GM12878 (cell line): ENCODE results near the gene TRIM68. TPM values are rescaled to one million over a fixed set of nuclear protein-coding genes. Genes with fewer than 3 reads are reported as not detected.

Experiments
- ATAC-seq: fragments of 200-7000 bp; cut with Tn5 transposase; 3 replicates; pipeline ENCODE4 v1.9.1; 2020; ENCODE audit warnings: mild to moderate bottlenecking, moderate library complexity
- BruUV-seq: library from RNA; stranded (reverse); fragments of 400-500 nt; replicated peaks from 2 replicates; lab custom pipeline; 2021; lab: Mats Ljungman, UMichigan
- CTCF ChIA-PET: fragments of 300-600 bp; sonication (Branson Sonifier 250); formaldehyde crosslinking; extraction: SDS; loops from one replicate; lab custom pipeline; 2021; ENCODE audit warnings: inconsistent platforms; lab: Yijun Ruan, JAX
- POLR2A ChIA-PET: fragments of 350-600 bp; formaldehyde crosslinking; extraction: SDS; loops from one replicate; lab custom pipeline; 2021; ENCODE audit warnings: inconsistent platforms; lab: Charles Lee
- RAD21 ChIA-PET: fragments of 300-600 bp; sonication (Branson Sonifier 250); formaldehyde crosslinking; loops from one replicate; lab custom pipeline; 2023; ENCODE audit warnings: antibody characterized with exemption; ENCODE audit not compliant: unreplicated experiment; lab: Charles Lee
- SMC1A ChIA-PET: fragments of 300-600 bp; sonication (Branson Sonifier 250); formaldehyde crosslinking; loops from one replicate; lab custom pipeline; 2023; ENCODE audit not compliant: unreplicated experiment, uncharacterized antibody; lab: Charles Lee
- DNase-seq: peaks from one replicate; pipeline ENCODE4 v3.0.0-alpha.2; 2011; ENCODE audit warnings: low read depth, low spot score
- FAIRE-seq: peaks from 3 replicates; lab custom pipeline; 2011; peaks lifted over from hg19 to GRCh38; lab: Jason Lieb, UNC
- H2AFZ ChIP-seq: 2 replicates; pipeline ENCODE4 v1.6.0; 2011; ENCODE audit warnings: low read depth, low read length, control low read depth; ENCODE audit not compliant: control insufficient read depth
- H3K27ac ChIP-seq: 2 replicates; pipeline ENCODE4 v1.5.1; 2011; ENCODE audit warnings: control low read depth; ENCODE audit not compliant: control insufficient read depth, insufficient read depth
- H3K27me3 ChIP-seq, 2 experiments: replicated peaks in 1 of 2; 2 replicates each; pipeline versions ENCODE4 v1.6.0 to v1.6.1; 2011; ENCODE audit warnings: low read length in 1 of 2; ENCODE audit not compliant: control insufficient read depth in 2 of 2, insufficient read depth in 2 of 2
- H3K36me3 ChIP-seq, 2 experiments: 2 replicates each; pipeline ENCODE4 v1.5.1; 2011; ENCODE audit warnings: low read length in 1 of 2; ENCODE audit not compliant: control insufficient read depth in 2 of 2, insufficient read depth in 2 of 2
- H3K4me1 ChIP-seq: 2 replicates; pipeline ENCODE4 v1.6.1; 2011; ENCODE audit warnings: mild to moderate bottlenecking, low read length, moderate library complexity, mixed read lengths; ENCODE audit not compliant: control insufficient read depth, insufficient read depth
- H3K4me2 ChIP-seq: 2 replicates; pipeline ENCODE4 v1.6.0; 2011; ENCODE audit warnings: control low read depth; ENCODE audit not compliant: control insufficient read depth, insufficient read depth
- H3K4me3 ChIP-seq: fragments of 200-600 bp; sonication (generic); 2 replicates; pipeline ENCODE4 v1.5.1; 2016
- H3K79me2 ChIP-seq: 2 replicates; pipeline ENCODE4 v1.6.0; 2011; ENCODE audit warnings: low read length; ENCODE audit not compliant: control insufficient read depth, insufficient read depth
- H3K9ac ChIP-seq: 2 replicates; pipeline ENCODE4 v1.8.0; 2011; ENCODE audit warnings: low read length, control low read depth, mixed read lengths; ENCODE audit not compliant: control insufficient read depth, insufficient read depth
- H3K9me3 ChIP-seq: replicated peaks from 3 replicates; pipeline ENCODE4 v1.5.1; 2011; ENCODE audit warnings: mild to moderate bottlenecking, low read length; ENCODE audit not compliant: control insufficient read depth, insufficient read depth
- H4K20me1 ChIP-seq: 2 replicates; pipeline ENCODE4 v1.6.0; 2011; ENCODE audit not compliant: control insufficient read depth, insufficient read depth
- ETV6 ChIP-seq, 2 experiments: fragments of 450-650 bp in 1 of 2; IDR thresholded peaks in 1 of 2; conservative IDR thresholded peaks in 1 of 2; 2 replicates each; pipeline ENCODE4 v1.6.1; 2014; ENCODE audit warnings: antibody characterized with exemption in 1 of 2, borderline replicate concordance in 1 of 2, low read depth in 1 of 2, mild to moderate bottlenecking in 1 of 2, moderate library complexity in 1 of 2
- FOS ChIP-seq: IDR thresholded peaks from 3 replicates; pipeline ENCODE4 v1.6.1; 2011; ENCODE audit warnings: borderline replicate concordance; ENCODE audit not compliant: insufficient read length; ENCODE audit errors: extremely low read depth
- HDGF ChIP-seq: fragments of 450-650 bp; IDR thresholded peaks from 2 replicates; pipeline ENCODE4 v1.6.1; 2016; ENCODE audit warnings: antibody characterized with exemption
- KAT2A ChIP-seq: conservative IDR thresholded peaks from 2 replicates; pipeline ENCODE4 v1.6.1; 2011; ENCODE audit warnings: low read depth, low read length; ENCODE audit not compliant: control insufficient read depth
- NFYB ChIP-seq: IDR thresholded peaks from 2 replicates; pipeline ENCODE4 v1.6.1; 2011; ENCODE audit warnings: low read depth, mild to moderate bottlenecking, low read length, improper control_type of control experiment, moderate library complexity; ENCODE audit not compliant: insufficient read depth
- PAX5 ChIP-seq: IDR thresholded peaks from 2 replicates; pipeline ENCODE4 v1.6.1; 2011; ENCODE audit warnings: low read depth, low read length, borderline replicate concordance
- SIN3A ChIP-seq: IDR thresholded peaks from 2 replicates; pipeline ENCODE4 v1.6.1; 2012; ENCODE audit warnings: low read depth, low read length, improper control_type of control experiment
- SMC3 ChIP-seq: IDR thresholded peaks from 2 replicates; pipeline ENCODE4 v1.6.1; 2011; ENCODE audit warnings: low read length, improper control_type of control experiment, borderline replicate concordance
- ZNF274 ChIP-seq: IDR thresholded peaks from one replicate; pipeline ENCODE4 v1.8.0; 2011; ENCODE audit not compliant: insufficient read length, insufficient read depth
- WGBS: methylation state at CpG from one replicate; pipeline ENCODE4 v1.1.6; 2016; ENCODE audit warnings: low lambda C conversion rate; ENCODE audit not compliant: insufficient replicate concordance, insufficient coverage; ENCODE audit errors: missing lambda C conversion rate; 5-methylcytosine and 5-hydroxymethylcytosine counted together
- in situ Hi-C: fragments of 300-500 bp; cut with MboI; formaldehyde crosslinking; loops from 9 replicates; pipeline ENCODE4 v1.14.3; 2018; ENCODE audit warnings: mixed read lengths
- intact Hi-C: fragments of 100-400 bp; cut with micrococcal nuclease; formaldehyde crosslinking; loops from one replicate; pipeline ENCODE4 v1.14.2; 2022; ENCODE audit not compliant: unreplicated experiment
- polyA plus RNA-seq, 11 experiments: library from polyadenylated mRNA; depleted of rRNA in 4 of 11; unstranded in 6 of 11; stranded (reverse) in 5 of 11; fragments of >200 nt; fragmentation: Nextera tagmentation in 4 of 11; fragmentation: Illumina TruSeq in 1 of 11; extraction: Ambion mirVana in 4 of 11; extraction: Trizol in 1 of 11; gene quantifications; 1 replicate in 1 of 11; 2 replicates in 10 of 11; pipeline versions ENCODE4 v1.2.1 to v1.2.3, GENCODE V29; 2011 to 2016; ENCODE audit warnings: inconsistent platforms in 2 of 11, missing spikeins in 2 of 11, low read depth in 1 of 11
- total RNA-seq, 4 experiments: library from RNA; depleted of rRNA in 3 of 4; stranded (reverse); fragments of >200 nt in 3 of 4; fragmentation: Illumina TruSeq in 1 of 4; extraction: Trizol in 1 of 4; gene quantifications; 2 replicates each; pipeline versions ENCODE4 v1.2.1 to v1.2.3, GENCODE V29; 2013 to 2021
- TF ChIP-seq, protein P1 (sequence below): fragments of 450-650 bp; IDR thresholded peaks from 2 replicates; pipeline ENCODE4 v1.6.1; 2017; ENCODE audit warnings: mild to moderate bottlenecking, low read depth, inconsistent platforms; ENCODE audit not compliant: poor library complexity, severe bottlenecking
- TF ChIP-seq, protein P2 (sequence below): fragments of 450-650 bp; IDR thresholded peaks from 2 replicates; pipeline ENCODE4 v1.6.1; 2017; ENCODE audit warnings: mild to moderate bottlenecking, moderate library complexity

TRIM68 gene
- total and polyA plus RNA-seq, 10 of the 15 experiments (the other 5 are each of a cell fraction or from before 2014, with no cell fraction given): 3.3 to 13.7 (median 8.3) TPM

DNA sequence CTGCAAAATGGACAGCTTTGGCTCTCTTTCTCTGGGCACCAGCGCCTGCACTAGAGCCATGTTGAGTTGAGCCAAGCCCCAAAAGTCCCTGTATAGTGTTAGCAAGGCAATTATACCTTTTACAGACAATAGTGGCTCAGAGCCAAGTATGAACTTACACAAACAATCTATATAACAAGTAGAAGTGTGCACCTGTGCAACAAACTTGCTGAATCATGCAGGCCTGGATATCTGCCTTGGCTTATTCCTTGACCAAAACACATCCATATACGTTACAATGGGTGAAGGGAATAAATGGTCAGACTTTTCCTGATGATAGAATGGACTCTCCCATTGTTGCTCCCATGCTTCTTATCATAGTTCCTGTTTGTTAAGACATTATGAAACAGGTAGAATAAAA is 30.3 kb downstream of the TRIM68 start:
- H3K4me3 ChIP-seq: no peak overlapping the region
- no peaks in the 10 kb centered on the region for H3K79me2 ChIP-seq
- no peak overlapping the region for H3K4me2 ChIP-seq
- intact Hi-C loops (no loop called here), in situ Hi-C loops (no loop called here)
- H3K27ac ChIP-seq: no peak overlapping the region
- RAD21 ChIA-PET: no interaction called here
- H3K36me3 ChIP-seq: no peaks in the 10 kb centered on the region
- no peaks in the 10 kb centered on the region for H3K9me3 ChIP-seq
- no peak for ATAC-seq
- no peaks in the 10 kb centered on the region for H3K4me1 ChIP-seq
- no peak for TF ChIP-seq NFYB
- TF ChIP-seq KAT2A: no peak
- TF ChIP-seq ZNF274: no peak
- TF ChIP-seq ETV6 (conservative IDR thresholded peaks at IDR 0.05 in 1 of 2, IDR thresholded peaks at IDR 0.05 in 1 of 2; ENCODE audit: borderline replicate concordance in 1 of 2, low read depth in 1 of 2): no peak
- TF ChIP-seq, protein P1, sequence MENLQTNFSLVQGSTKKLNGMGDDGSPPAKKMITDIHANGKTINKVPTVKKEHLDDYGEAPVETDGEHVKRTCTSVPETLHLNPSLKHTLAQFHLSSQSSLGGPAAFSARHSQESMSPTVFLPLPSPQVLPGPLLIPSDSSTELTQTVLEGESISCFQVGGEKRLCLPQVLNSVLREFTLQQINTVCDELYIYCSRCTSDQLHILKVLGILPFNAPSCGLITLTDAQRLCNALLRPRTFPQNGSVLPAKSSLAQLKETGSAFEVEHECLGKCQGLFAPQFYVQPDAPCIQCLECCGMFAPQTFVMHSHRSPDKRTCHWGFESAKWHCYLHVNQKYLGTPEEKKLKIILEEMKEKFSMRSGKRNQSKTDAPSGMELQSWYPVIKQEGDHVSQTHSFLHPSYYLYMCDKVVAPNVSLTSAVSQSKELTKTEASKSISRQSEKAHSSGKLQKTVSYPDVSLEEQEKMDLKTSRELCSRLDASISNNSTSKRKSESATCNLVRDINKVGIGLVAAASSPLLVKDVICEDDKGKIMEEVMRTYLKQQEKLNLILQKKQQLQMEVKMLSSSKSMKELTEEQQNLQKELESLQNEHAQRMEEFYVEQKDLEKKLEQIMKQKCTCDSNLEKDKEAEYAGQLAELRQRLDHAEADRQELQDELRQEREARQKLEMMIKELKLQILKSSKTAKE: no peak
- no peak for TF ChIP-seq PAX5
- no peak for TF ChIP-seq FOS
- TF ChIP-seq, protein P2, sequence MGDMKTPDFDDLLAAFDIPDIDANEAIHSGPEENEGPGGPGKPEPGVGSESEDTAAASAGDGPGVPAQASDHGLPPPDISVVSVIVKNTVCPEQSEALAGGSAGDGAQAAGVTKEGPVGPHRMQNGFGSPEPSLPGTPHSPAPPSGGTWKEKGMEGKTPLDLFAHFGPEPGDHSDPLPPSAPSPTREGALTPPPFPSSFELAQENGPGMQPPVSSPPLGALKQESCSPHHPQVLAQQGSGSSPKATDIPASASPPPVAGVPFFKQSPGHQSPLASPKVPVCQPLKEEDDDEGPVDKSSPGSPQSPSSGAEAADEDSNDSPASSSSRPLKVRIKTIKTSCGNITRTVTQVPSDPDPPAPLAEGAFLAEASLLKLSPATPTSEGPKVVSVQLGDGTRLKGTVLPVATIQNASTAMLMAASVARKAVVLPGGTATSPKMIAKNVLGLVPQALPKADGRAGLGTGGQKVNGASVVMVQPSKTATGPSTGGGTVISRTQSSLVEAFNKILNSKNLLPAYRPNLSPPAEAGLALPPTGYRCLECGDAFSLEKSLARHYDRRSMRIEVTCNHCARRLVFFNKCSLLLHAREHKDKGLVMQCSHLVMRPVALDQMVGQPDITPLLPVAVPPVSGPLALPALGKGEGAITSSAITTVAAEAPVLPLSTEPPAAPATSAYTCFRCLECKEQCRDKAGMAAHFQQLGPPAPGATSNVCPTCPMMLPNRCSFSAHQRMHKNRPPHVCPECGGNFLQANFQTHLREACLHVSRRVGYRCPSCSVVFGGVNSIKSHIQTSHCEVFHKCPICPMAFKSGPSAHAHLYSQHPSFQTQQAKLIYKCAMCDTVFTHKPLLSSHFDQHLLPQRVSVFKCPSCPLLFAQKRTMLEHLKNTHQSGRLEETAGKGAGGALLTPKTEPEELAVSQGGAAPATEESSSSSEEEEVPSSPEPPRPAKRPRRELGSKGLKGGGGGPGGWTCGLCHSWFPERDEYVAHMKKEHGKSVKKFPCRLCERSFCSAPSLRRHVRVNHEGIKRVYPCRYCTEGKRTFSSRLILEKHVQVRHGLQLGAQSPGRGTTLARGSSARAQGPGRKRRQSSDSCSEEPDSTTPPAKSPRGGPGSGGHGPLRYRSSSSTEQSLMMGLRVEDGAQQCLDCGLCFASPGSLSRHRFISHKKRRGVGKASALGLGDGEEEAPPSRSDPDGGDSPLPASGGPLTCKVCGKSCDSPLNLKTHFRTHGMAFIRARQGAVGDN: no peak
- no peak for TF ChIP-seq SMC3
- no peak for TF ChIP-seq HDGF
- TF ChIP-seq SIN3A: no peak
- H3K9ac ChIP-seq: no peak overlapping the region
- H3K27me3 ChIP-seq: no peaks in the 10 kb centered on the region; a peak in 1 of 4 replicates
- POLR2A ChIA-PET: no interaction called here
- FAIRE-seq: no peak
- CTCF ChIA-PET: no interaction called here
- no peak overlapping the region for H2AFZ ChIP-seq
- SMC1A ChIA-PET: interaction anchor here (1.1 kb wide), 1 partner anchor 18 kb away, joined by 3 read pairs; no protein-coding TSS in a partner anchor
- H4K20me1 ChIP-seq: no peaks in the 10 kb centered on the region
- no TSS peak for BruUV-seq
- WGBS: 0% methylated on average over 2 of the region's 2 CpGs
- no peak for DNase-seq
